AG10803 (cell line): ENCODE results near the gene DISC1.
"Not testable (repeated sequence)": the region's sequence is repeated elsewhere in the genome, so short reads cannot be mapped to it uniquely, and the experiment has no call there.

Source experiments
- DNase-seq: peaks from one replicate; pipeline ENCODE4 v3.0.0; 2010; ENCODE audit warnings: low read depth
- H3K4me3 ChIP-seq: 2 replicates; pipeline ENCODE4 v1.5.1; 2011; ENCODE audit warnings: mild to moderate bottlenecking, low read length, control low read depth
- TF ChIP-seq, protein P1 (sequence below): conservative IDR thresholded peaks from 2 replicates; pipeline ENCODE4 v1.5.1; 2011; ENCODE audit warnings: mild to moderate bottlenecking, low read length, control low read depth, inconsistent platforms

Gene DISC1

DNA sequence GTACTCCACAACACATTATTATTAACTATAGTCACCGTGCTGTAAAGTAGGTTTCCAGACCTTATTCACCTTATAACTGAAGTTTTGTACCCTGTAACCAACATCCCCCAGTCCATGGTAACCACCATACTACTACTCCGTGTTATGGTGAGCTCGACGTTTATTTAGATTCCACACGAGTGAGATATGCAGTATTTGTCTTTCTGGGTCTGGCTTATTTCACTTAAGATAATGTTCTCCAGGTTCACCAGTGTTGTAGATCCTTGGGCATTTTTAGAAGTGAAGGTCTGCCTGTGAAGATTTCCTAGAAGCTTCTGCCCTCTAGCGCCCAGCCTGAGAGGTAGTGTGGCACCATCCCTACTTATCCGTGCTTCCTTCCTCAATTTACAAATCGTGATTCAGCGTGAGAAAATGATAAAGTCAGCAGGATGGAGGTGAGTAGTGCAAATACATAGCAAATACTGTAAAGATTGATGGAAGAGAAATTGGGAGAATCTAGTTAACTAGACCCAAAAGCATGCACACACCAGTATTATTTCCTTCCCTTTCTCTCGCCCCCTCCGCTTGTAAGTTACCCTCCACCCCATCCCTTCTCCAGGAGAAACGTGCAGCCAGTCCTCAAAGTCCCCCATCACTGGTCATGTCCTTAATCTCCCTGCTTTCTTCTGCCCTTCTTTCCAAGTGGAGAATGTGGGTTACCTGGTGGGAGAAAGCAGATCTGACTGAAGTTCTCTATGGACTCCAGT is 36.0 kb upstream of the DISC1 start:
- peak; percentile 72 for DNase-seq
- TF ChIP-seq, protein P1, sequence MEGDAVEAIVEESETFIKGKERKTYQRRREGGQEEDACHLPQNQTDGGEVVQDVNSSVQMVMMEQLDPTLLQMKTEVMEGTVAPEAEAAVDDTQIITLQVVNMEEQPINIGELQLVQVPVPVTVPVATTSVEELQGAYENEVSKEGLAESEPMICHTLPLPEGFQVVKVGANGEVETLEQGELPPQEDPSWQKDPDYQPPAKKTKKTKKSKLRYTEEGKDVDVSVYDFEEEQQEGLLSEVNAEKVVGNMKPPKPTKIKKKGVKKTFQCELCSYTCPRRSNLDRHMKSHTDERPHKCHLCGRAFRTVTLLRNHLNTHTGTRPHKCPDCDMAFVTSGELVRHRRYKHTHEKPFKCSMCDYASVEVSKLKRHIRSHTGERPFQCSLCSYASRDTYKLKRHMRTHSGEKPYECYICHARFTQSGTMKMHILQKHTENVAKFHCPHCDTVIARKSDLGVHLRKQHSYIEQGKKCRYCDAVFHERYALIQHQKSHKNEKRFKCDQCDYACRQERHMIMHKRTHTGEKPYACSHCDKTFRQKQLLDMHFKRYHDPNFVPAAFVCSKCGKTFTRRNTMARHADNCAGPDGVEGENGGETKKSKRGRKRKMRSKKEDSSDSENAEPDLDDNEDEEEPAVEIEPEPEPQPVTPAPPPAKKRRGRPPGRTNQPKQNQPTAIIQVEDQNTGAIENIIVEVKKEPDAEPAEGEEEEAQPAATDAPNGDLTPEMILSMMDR: peak; percentile 90
- H3K4me3 ChIP-seq: no peak overlapping the region

DNA sequence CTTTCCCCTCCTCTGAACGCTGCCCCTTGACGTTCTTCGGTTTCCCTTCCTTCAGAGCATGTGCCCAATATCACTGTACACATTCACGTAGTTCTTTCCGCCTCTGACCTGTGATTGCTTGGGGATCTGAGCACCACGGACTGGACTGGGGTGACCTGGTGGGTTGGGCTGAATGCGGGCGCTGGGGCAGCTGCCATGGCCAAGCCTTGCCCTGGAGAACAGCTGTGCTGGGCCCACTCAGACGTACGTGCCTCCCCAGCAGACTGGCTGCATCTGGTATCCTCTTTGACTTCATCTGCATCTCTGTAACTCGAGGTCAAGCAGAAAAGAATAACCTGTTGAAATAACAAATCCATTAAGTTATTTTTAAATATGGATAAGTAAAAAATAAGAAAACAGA is 35.1 kb upstream of the DISC1 start:
- H3K4me3 ChIP-seq: no peak overlapping the region
- TF ChIP-seq, protein P1: no peak
- DNase-seq: no peak

DNA sequence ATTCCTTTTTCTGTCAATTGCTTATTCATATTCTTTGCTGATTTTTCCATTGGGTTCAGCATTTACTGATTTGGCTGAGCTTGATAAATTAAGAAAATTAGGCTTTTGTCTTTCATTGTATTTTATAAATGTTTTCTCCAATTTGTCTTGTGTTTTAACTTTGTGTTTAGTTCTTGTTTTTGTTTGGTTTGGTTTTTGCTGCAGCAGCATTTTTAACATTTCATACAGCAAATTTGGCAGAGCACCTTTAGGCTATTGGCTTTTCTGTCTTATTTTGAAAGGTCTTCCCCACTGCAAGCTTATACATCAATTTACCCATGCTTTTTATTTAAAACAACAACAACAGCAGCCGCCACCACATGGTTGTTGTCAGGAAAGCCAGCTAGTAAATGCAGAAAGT is 33.8 kb upstream of the DISC1 start:
- no peak overlapping the region for H3K4me3 ChIP-seq
- TF ChIP-seq, protein P1: no peak
- DNase-seq: no peak

DNA sequence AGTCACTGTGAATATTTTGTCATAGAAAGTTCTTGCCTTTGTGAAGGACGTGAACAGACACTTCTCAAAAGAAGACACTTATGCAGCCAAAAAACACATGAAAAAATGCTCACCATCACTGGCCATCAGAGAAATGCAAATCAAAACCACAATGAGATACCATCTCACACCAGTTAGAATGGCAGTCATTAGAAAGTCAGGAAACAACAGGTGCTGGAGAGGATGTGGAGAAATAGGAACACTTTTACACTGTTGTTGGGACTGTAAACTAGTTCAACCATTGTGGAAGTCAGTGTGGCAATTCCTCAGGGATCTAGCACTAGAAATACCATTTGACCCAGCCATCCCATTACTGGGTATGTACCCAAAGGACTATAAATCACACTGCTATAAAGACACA is 33.3 kb upstream of the DISC1 start:
- DNase-seq, H3K4me3 ChIP-seq: not testable (repeated sequence)

DNA sequence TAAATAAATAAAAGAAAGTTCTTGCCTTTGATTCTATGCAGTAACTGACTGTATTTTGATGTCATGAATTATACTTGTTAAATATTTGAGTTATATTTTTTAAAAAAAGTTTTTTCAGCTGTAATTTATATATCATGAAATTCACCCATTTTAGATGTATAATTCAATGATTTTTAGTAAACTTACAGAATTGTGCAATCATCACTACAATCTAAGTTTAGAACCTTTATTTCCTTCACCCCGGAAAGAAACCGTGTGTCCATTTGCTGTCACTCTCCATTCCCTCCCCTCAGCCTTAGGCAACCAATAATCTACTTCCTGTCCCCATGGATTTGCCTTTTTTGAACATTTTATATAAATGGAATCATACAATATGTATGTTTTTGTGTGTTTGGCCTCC is 32.5 kb upstream of the DISC1 start:
- DNase-seq: no peak
- no peak overlapping the region for H3K4me3 ChIP-seq
- TF ChIP-seq, protein P1: no peak

DNA sequence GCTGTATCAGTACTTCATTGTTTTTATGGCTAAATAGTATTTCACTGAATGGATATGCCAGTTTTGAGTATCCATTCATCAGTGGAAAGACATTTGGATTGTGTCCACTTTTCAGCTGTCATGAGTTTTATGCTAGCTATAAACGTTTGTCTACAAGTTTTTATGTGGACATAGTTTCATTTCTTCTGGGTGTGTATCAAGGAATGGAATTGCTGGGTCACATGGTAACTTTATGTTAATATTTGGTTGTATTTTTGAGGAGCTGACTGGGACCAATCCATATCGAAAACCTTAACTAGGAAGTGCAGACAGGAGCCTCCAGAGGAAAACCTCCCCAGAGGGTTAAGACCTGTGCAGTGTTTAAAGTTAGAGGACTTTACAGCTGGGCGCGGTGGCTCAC is 31.8 kb upstream of the DISC1 start:
- TF ChIP-seq, protein P1: no peak
- no peak for DNase-seq

DNA sequence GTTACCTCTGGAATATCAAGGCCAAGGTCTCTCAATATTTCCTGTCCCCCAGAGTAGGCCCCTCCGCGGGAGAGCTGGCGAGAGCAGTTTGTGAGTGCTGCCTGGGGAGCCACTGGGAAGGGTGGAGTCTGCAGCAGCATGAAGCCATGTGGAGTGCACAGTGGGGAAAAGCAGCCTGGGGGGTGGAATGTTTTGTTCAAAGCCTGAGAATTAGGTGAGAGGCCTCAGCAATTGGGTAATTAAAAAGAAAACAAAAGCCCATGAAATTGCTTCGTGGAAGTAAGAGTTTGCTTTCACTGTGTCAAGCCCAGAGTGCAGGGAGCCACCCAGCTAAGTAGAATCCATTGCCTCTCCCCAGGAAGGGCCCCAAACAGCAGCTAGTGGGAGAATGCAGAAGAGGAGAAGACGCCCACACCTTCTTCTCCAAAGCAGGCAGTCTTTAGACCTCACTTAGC is 30.2 kb upstream of the DISC1 start:
- TF ChIP-seq, protein P1: no peak
- H3K4me3 ChIP-seq: no peak overlapping the region
- DNase-seq: no peak

More for the DNA sequence above, 31.8 kb upstream of the DISC1 start:
- no peak overlapping the region for H3K4me3 ChIP-seq
